Measurements from ENCODE around the gene IGSF3.

IGSF3 gene

GRCh38 chr1:116531917-116532316 is 135.6 kb downstream of the IGSF3 start:
- peak in 4 of 56 donors; percentile 7 to 14 (median 11) for DNase-seq

DNA sequence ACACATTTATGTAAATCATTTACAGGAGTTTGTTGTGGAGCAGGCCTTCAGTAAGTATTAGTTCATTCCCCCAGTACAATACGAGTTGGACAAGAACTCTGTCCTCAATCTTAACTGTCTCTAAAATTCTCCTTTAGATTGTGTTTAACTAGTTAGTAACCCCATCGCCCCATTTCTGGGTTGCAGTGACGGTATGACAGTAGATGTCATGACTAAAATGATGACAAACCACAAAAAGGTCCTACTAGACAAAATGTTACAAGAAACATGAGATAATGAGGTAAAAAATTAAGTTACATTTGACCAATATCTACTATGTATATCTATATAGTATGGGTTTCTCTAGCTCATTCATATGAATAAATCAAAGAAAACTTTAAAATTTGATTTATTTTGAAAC is 137.9 kb downstream of the IGSF3 start:
- no peak for DNase-seq

DNA sequence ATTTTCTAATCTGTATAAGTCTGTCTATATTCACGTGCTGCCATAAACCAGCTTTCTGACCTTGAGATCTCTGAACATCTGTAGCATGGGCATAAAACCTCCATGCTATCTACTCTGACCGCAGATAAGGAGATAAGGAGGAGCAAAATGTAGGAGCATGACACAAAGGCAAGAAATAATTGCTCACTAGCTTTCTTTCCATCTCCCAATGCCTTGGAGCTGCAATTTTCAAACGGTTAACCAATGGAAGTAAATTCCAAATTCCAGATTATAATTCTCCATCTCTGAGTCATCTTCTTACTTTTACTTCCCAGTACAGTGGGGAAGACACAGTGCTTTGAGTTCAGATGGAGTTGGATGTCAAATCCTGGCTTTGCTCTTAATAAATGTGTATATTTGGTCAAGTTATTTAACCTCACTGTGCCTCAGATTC is 138.3 kb downstream of the IGSF3 start:
- DNase-seq = no peak

GRCh38 chr1:116528329-116529083 is 139.0 kb downstream of the IGSF3 start:
- no peak for DNase-seq

- no peak for DNase-seq
Observed at GRCh38 chr1:116525440-116525839, 142.1 kb downstream of the IGSF3 start.

Measured in nucleus accumbens (tissue), 56 donors.